Naive thymus-derived CD4-positive, alpha-beta T cell (primary cell): ENCODE results near the gene MAP3K4. TPM values are rescaled to one million over a fixed set of nuclear protein-coding genes. Genes with fewer than 3 reads are reported as not detected.

ENCODE experiments used
- ATAC-seq: fragments of 150-1000 bp; cut with Tn5 transposase; 2 replicates; pipeline ENCODE4 v1.10.0; 2021; ENCODE audit warnings: mild to moderate bottlenecking, moderate library complexity
- CTCF ChIA-PET: fragments of 350-600 bp; sonication (Branson Sonifier 250); formaldehyde crosslinking; loops from one replicate; lab custom pipeline; 2021; ENCODE audit warnings: antibody characterized with exemption; lab: Charles Lee
- POLR2A ChIA-PET: fragments of 350-600 bp; sonication (Branson Sonifier 250); formaldehyde crosslinking; loops from one replicate; lab custom pipeline; 2021; ENCODE audit warnings: antibody characterized with exemption, inconsistent platforms; lab: Charles Lee
- DNase-seq, 9 donors: peaks; one replicate each; pipeline versions ENCODE4 v3.0.0 to v3.0.0-alpha.2; 2020 to 2022; ENCODE audit warnings: mixed read lengths in 1 of 9
- H3K27ac ChIP-seq: one replicate; pipeline ENCODE4 v1.7.0; 2013; ENCODE audit warnings: mild to moderate bottlenecking, low read depth, low read length, moderate library complexity
- H3K27me3 ChIP-seq, 2 donors: one replicate each; pipeline ENCODE4 v1.7.0; 2013; ENCODE audit warnings: low read length in 2 of 2, mild to moderate bottlenecking in 2 of 2, moderate library complexity in 2 of 2; ENCODE audit not compliant: control insufficient read depth in 2 of 2, insufficient read depth in 2 of 2
- H3K36me3 ChIP-seq, 3 experiments: 1 replicate in 2 of 3; 2 replicates in 1 of 3; pipeline ENCODE4 v1.7.0; 2013; ENCODE audit warnings: low read length in 3 of 3, mild to moderate bottlenecking in 3 of 3, moderate library complexity in 1 of 3; ENCODE audit not compliant: insufficient read depth in 3 of 3, control insufficient read depth in 2 of 3
- H3K4me1 ChIP-seq, 2 donors: one replicate each; pipeline ENCODE4 v1.7.0; 2013; ENCODE audit warnings: low read length in 2 of 2, mild to moderate bottlenecking in 2 of 2, moderate library complexity in 1 of 2; ENCODE audit not compliant: control insufficient read depth in 2 of 2, insufficient read depth in 2 of 2
- H3K4me3 ChIP-seq: 2 replicates; pipeline ENCODE4 v1.7.0; 2013; ENCODE audit warnings: mild to moderate bottlenecking, low read length
- H3K9me3 ChIP-seq, 3 experiments: 1 replicate in 2 of 3; 2 replicates in 1 of 3; pipeline ENCODE4 v1.7.0; 2013; ENCODE audit warnings: low read length in 3 of 3; ENCODE audit not compliant: control insufficient read depth in 2 of 3
- H3K27ac Mint-ChIP-seq, 9 donors: one replicate each; pipeline ENCODE4 v1.8.0; 2020 to 2022; ENCODE audit warnings: mixed read lengths in 9 of 9, mild to moderate bottlenecking in 8 of 9, moderate library complexity in 5 of 9, inconsistent platforms in 2 of 9
- H3K27me3 Mint-ChIP-seq, 5 donors: one replicate each; pipeline ENCODE4 v1.8.0; 2021 to 2022; ENCODE audit warnings: mixed read lengths in 5 of 5, mild to moderate bottlenecking in 1 of 5
- H3K36me3 Mint-ChIP-seq, 5 donors: one replicate each; pipeline ENCODE4 v1.8.0; 2020 to 2022; ENCODE audit warnings: mixed read lengths in 5 of 5, mild to moderate bottlenecking in 3 of 5, inconsistent platforms in 1 of 5
- H3K4me1 Mint-ChIP-seq, 7 donors: one replicate each; pipeline ENCODE4 v1.8.0; 2020 to 2022; ENCODE audit warnings: mixed read lengths in 7 of 7, mild to moderate bottlenecking in 3 of 7, inconsistent platforms in 1 of 7
- H3K4me3 Mint-ChIP-seq, 10 donors: one replicate each; pipeline ENCODE4 v1.8.0; 2020 to 2022; ENCODE audit warnings: mild to moderate bottlenecking in 10 of 10, mixed read lengths in 10 of 10, moderate library complexity in 6 of 10, inconsistent platforms in 2 of 10
- H3K9me3 Mint-ChIP-seq, 11 donors: one replicate each; pipeline ENCODE4 v1.8.0; 2020 to 2022; ENCODE audit warnings: mixed read lengths in 11 of 11, mild to moderate bottlenecking in 4 of 11, inconsistent platforms in 1 of 11, moderate library complexity in 1 of 11
- intact Hi-C, 2 donors: fragments of 100-400 bp; cut with micrococcal nuclease; formaldehyde crosslinking; loops; one replicate each; pipeline ENCODE4 v1.15.1; 2023
- polyA plus RNA-seq, 2 donors: library from polyadenylated mRNA; unstranded; fragments of 300-500 nt; fragmentation: Illumina TruSeq; gene quantifications; one replicate each; pipeline ENCODE4 v1.2.3, GENCODE V29; 2021
- total RNA-seq, 6 experiments: library from RNA in 5 of 6; stranded (reverse) in 5 of 6; gene quantifications; 1 replicate in 5 of 6; 2 replicates in 1 of 6; pipeline ENCODE4 v1.2.3 and lab custom pipeline; 2021 to 2026

Gene MAP3K4
- total and polyA plus RNA-seq, 7 experiments from 2014 or later = 4.5 to 81.2 (median 55.4) TPM

- H3K4me1 Mint-ChIP-seq = peaks cover 0 to 13% (median 1%) of the 10 kb centered on the region in 7 donors
- Histone ChIP-seq H3K4me3 (no peak overlapping the region), H3K36me3 (peaks cover 2 to 71% (median 10%) of the 10 kb centered on the region in 3 experiments), H3K27me3 (no peaks in the 10 kb centered on the region), H3K4me1 (peaks cover 10 to 14% of the 10 kb centered on the region in 2 donors), H3K27ac (no peak overlapping the region), H3K9me3 (no peaks in the 10 kb centered on the region)
- ATAC-seq (peak; percentile 27), DNase-seq (peak in 1 of 9 donors; percentile 57)
- ChIA-PET POLR2A (interaction anchor here (0.8 kb wide), 1 partner anchor 14 kb away, joined by 5 read pairs; no protein-coding TSS in a partner anchor), CTCF (no interaction called here)
- peak overlapping the region in 1 of 10 donors; percentile 20 for H3K4me3 Mint-ChIP-seq
- H3K9me3 Mint-ChIP-seq = no peaks in the 10 kb centered on the region
- H3K27me3 Mint-ChIP-seq = no peaks in the 10 kb centered on the region
- peak overlapping the region in 4 of 9 donors; percentile 11 to 70 (median 29) for H3K27ac Mint-ChIP-seq
- peaks cover 0 to 12% (median 2%) of the 10 kb centered on the region in 5 donors for H3K36me3 Mint-ChIP-seq
- intact Hi-C loops = loop anchor here in 1 of 2 donors (5.0 kb wide), 1 partner anchor 87 kb away; the partner anchor contains the start of gene MAP3K4
Measured at GRCh38 chr6:161079566-161080262, 88.1 kb downstream of the MAP3K4 start.

DNA sequence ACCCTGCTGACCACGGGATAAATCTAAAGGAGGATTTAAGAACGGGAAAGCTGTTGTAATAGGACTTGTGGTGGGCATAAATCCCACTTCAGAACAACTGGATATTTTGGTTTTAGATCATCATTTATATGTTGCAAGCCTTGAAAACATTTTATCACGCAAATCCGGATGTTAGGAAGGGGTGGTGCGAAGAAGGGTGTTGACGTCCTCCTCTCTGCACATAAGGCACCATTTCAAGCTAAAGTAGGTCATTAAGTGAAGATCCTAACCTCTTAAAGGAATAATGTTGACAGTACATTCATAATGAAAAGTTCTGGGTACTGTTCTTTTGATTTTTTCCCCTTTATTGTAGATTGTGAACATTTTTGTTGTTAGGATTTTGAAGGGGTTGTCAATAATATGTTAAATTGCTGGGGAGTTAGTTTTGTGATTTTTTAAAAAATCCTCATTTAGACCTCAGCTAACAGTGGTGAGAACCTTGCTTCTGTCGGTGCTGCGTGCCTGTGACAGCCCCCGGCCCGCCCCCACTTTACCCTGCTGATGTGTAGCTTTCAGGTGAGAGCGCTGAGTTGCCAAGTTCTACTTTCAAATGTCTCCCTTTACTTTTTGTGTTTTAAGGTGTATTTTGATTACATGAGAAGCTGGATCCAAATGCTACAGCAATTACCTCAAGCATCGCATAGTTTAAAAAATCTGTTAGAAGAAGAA is 88.8 kb downstream of the MAP3K4 start:
- H3K36me3 Mint-ChIP-seq = peaks cover 0 to 15% (median 4%) of the 10 kb centered on the region in 5 donors
- no peaks in the 10 kb centered on the region for H3K27me3 ChIP-seq
- ATAC-seq (peak; percentile 40), DNase-seq (no peak)
- H3K4me1 ChIP-seq = peaks cover 7 to 14% of the 10 kb centered on the region in 2 donors
- H3K4me3 Mint-ChIP-seq = no peak overlapping the region
- POLR2A ChIA-PET = interaction anchor here (0.8 kb wide), 1 partner anchor 13 kb away, joined by 5 read pairs; no protein-coding TSS in a partner anchor
- CTCF ChIA-PET = no interaction called here
- no peaks in the 10 kb centered on the region for H3K9me3 ChIP-seq
- H3K9me3 Mint-ChIP-seq = no peaks in the 10 kb centered on the region
- H3K27me3 Mint-ChIP-seq = no peaks in the 10 kb centered on the region
- no peak overlapping the region for H3K27ac ChIP-seq
- intact Hi-C loops = loop anchor here in 1 of 2 donors (5.0 kb wide), 1 partner anchor 88 kb away; the partner anchor contains the start of gene MAP3K4
- H3K4me3 ChIP-seq = no peak overlapping the region
- peaks cover 0 to 16% (median 0%) of the 10 kb centered on the region in 7 donors for H3K4me1 Mint-ChIP-seq
- peaks cover 0 to 71% (median 9%) of the 10 kb centered on the region in 3 experiments for H3K36me3 ChIP-seq
- H3K27ac Mint-ChIP-seq = peak overlapping the region in 3 of 9 donors; percentile 9 to 56 (median 28)

GRCh38 chr6:161082215-161082614 is 90.6 kb downstream of the MAP3K4 start:
- Mint-ChIP-seq H3K27me3 (no peaks in the 10 kb centered on the region), H3K27ac (no peak overlapping the region), H3K9me3 (no peaks in the 10 kb centered on the region), H3K4me1 (peaks cover 0 to 17% (median 0%) of the 10 kb centered on the region in 7 donors), H3K36me3 (peaks cover 2 to 26% (median 7%) of the 10 kb centered on the region in 5 donors), H3K4me3 (no peak overlapping the region)
- DNase-seq = no peak
- CTCF ChIA-PET = interaction anchor here (0.6 kb wide), 1 partner anchor 54 kb away, joined by 4 read pairs; no protein-coding TSS in a partner anchor
- H3K27ac ChIP-seq = no peak overlapping the region
- H3K4me1 ChIP-seq = no peaks in the 10 kb centered on the region
- H3K36me3 ChIP-seq = peaks cover 0 to 84% (median 4%) of the 10 kb centered on the region in 3 experiments
- H3K27me3 ChIP-seq = no peaks in the 10 kb centered on the region
- POLR2A ChIA-PET = interaction anchor here (0.6 kb wide), 1 partner anchor 22 kb away, joined by 5 read pairs; no protein-coding TSS in a partner anchor
- no peak for ATAC-seq
- intact Hi-C loops = loop anchor here in 1 of 2 donors (5.0 kb wide), 1 partner anchor 90 kb away; the partner anchor contains the start of gene MAP3K4
- no peaks in the 10 kb centered on the region for H3K9me3 ChIP-seq
- no peak overlapping the region for H3K4me3 ChIP-seq

GRCh38 chr6:161085246-161085645 is 93.7 kb downstream of the MAP3K4 start:
- Histone ChIP-seq H3K36me3 (peaks cover 11 to 96% (median 15%) of the 10 kb centered on the region in 3 experiments), H3K27me3 (no peaks in the 10 kb centered on the region), H3K4me1 (no peaks in the 10 kb centered on the region), H3K9me3 (no peaks in the 10 kb centered on the region), H3K27ac (no peak overlapping the region), H3K4me3 (no peak overlapping the region)
- ATAC-seq (no peak), DNase-seq (no peak)
- Mint-ChIP-seq H3K27ac (peak overlapping the region in 1 of 9 donors; percentile 2), H3K36me3 (peaks cover 12 to 44% (median 22%) of the 10 kb centered on the region in 5 donors), H3K9me3 (no peaks in the 10 kb centered on the region), H3K4me3 (no peak overlapping the region), H3K4me1 (peaks cover 0 to 9% (median 0%) of the 10 kb centered on the region in 7 donors), H3K27me3 (no peaks in the 10 kb centered on the region)
- POLR2A ChIA-PET = no interaction called here
- CTCF ChIA-PET = no interaction called here
- intact Hi-C loops = no loop called here

GRCh38 chr6:161088676-161089328 is 97.2 kb downstream of the MAP3K4 start:
- Histone ChIP-seq H3K9me3 (no peaks in the 10 kb centered on the region), H3K4me3 (no peak overlapping the region), H3K4me1 (no peaks in the 10 kb centered on the region), H3K36me3 (peaks cover 20 to 86% (median 21%) of the 10 kb centered on the region in 3 experiments), H3K27me3 (no peaks in the 10 kb centered on the region), H3K27ac (no peak overlapping the region)
- ChIA-PET POLR2A (no interaction called here), CTCF (interaction anchor here (0.6 kb wide), 1 partner anchor 101 kb away, joined by 4 read pairs; no protein-coding TSS in a partner anchor)
- Mint-ChIP-seq H3K36me3 (peaks cover 15 to 68% (median 34%) of the 10 kb centered on the region in 5 donors), H3K27me3 (no peaks in the 10 kb centered on the region), H3K9me3 (no peaks in the 10 kb centered on the region), H3K4me1 (peaks cover 0 to 7% (median 0%) of the 10 kb centered on the region in 7 donors), H3K4me3 (no peak overlapping the region), H3K27ac (no peak overlapping the region)
- ATAC-seq (no peak), DNase-seq (no peak)
- intact Hi-C loops = no loop called here

- H3K4me1 Mint-ChIP-seq = no peaks in the 10 kb centered on the region
- CTCF ChIA-PET = no interaction called here
- no peak overlapping the region for H3K4me3 ChIP-seq
- no peaks in the 10 kb centered on the region for H3K4me1 ChIP-seq
- POLR2A ChIA-PET = no interaction called here
- H3K27me3 Mint-ChIP-seq = no peaks in the 10 kb centered on the region
- no peaks in the 10 kb centered on the region for H3K27me3 ChIP-seq
- ATAC-seq = no peak
- H3K4me3 Mint-ChIP-seq = no peak overlapping the region
- DNase-seq = no peak
- no peaks in the 10 kb centered on the region for H3K9me3 ChIP-seq
- H3K36me3 ChIP-seq = peaks cover 21 to 69% (median 29%) of the 10 kb centered on the region in 3 experiments
- peaks cover 17 to 65% (median 35%) of the 10 kb centered on the region in 5 donors for H3K36me3 Mint-ChIP-seq
- intact Hi-C loops = no loop called here
- H3K27ac Mint-ChIP-seq = no peak overlapping the region
- H3K9me3 Mint-ChIP-seq = no peaks in the 10 kb centered on the region
- H3K27ac ChIP-seq = no peak overlapping the region
Measured at GRCh38 chr6:161091151-161091550, 99.6 kb downstream of the MAP3K4 start.
